ENCODE measurements around the gene CELF4. TPM values are rescaled to one million over a fixed set of nuclear protein-coding genes. Genes with fewer than 3 reads are reported as not detected.

CELF4 gene
- total and polyA plus RNA-seq, 2 of the 4 experiments (the other 2 are of a cell fraction): not detected

DNA sequence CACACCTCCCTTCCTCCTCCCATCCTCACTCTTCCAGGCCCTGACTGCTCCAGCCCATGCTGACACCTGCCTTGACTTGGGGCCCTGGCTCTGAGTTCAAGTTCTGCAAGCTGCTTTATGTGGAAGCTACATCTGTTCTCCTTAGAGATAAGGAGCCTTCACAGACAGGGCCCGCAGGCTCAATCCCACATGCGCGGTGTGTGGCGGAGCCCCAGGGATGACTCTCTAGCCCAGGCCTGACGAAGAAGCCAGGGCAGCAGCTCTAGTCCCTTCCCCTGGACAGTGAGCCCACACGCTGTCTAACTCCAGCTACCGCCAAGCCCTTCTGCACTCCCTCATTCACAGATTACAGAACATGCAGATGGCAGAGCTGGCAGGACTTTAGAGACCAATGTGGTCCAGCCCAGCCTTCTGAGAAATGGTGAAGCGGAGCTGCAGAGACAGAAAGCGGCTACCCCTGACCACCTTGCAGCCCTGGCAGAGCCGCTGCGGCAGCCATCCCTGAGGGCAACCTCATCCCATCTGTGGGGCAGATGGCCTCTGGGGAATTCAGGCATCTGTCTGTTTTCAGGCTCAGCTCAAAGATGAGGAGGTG is 304.3 kb downstream of the CELF4 start:
- Histone ChIP-seq H3K36me3 (ENCODE audit: control insufficient read depth, insufficient read depth, low read length) (no peaks in the 10 kb centered on the region), H2AFZ (replicated peaks; ENCODE audit: low read length, poor library complexity) (no peak overlapping the region), H3K23ac (ENCODE audit: low read depth, low read length) (no peak overlapping the region), H2BK20ac (ENCODE audit: low read depth, low read length) (no peak overlapping the region), H2BK15ac (ENCODE audit: low read depth, low read length) (no peak overlapping the region), H3K4ac (ENCODE audit: low read depth, low read length) (no peak overlapping the region), H3K9me3 (ENCODE audit: control insufficient read depth, insufficient read depth, low read length) (no peaks in the 10 kb centered on the region), H3K27me3 (ENCODE audit: control insufficient read depth, insufficient read depth, low read length) (peaks cover 12% of the 10 kb centered on the region), H2AK5ac (ENCODE audit: low read depth, low read length) (no peak overlapping the region), H3K56ac (ENCODE audit: extremely low read depth, insufficient read depth, low read length) (no peak overlapping the region), H3K4me2 (ENCODE audit: low read depth, low read length) (no peak overlapping the region), H3K4me3 (ENCODE audit: insufficient read depth, low read depth, low read length) (no peak overlapping the region), H3K18ac (ENCODE audit: low read depth, low read length) (no peak overlapping the region), H3K4me1 (ENCODE audit: control insufficient read depth, insufficient read depth, low read length) (no peaks in the 10 kb centered on the region), H3K9me1 (ENCODE audit: insufficient read depth, low read length) (peaks cover 3% of the 10 kb centered on the region; the same call in 1 of the 2 replicates), H3K9ac (ENCODE audit: low read depth, low read length) (no peak overlapping the region), H2BK5ac (ENCODE audit: low read depth, low read length, poor library complexity, severe bottlenecking) (no peak overlapping the region), H4K91ac (ENCODE audit: insufficient read depth, low read depth, low read length) (no peak overlapping the region), H2AK9ac (replicated peaks; ENCODE audit: low read depth, low read length, poor library complexity) (no peak overlapping the region), H3K79me1 (ENCODE audit: low read depth in 1 of 2, low read length in 2 of 2) (no peaks in the 10 kb centered on the region), H4K20me1 (ENCODE audit: insufficient read depth, low read length) (no peaks in the 10 kb centered on the region), H3K14ac (replicated peaks; ENCODE audit: low read depth, low read length) (no peak overlapping the region), H3K27ac (ENCODE audit: insufficient read depth, low read length) (no peak overlapping the region), H4K5ac (ENCODE audit: low read depth, low read length) (no peak overlapping the region), H4K8ac (ENCODE audit: low read depth in 2 of 2, low read length in 2 of 2) (no peak overlapping the region), H2BK120ac (ENCODE audit: low read depth, low read length) (no peak overlapping the region)
- no TSS peak for BruUV-seq (replicated peaks)
- DNase-seq (no peak), ATAC-seq (ENCODE audit: low read depth) (no peak)
- 80% methylated on average over 4 of the region's 11 CpGs; no CpG with 5 or more reads in 1 of the 2 experiments for WGBS, 2 experiments (ENCODE audit: extremely low coverage in 2 of 2, insufficient read length in 1 of 2)
- TF ChIP-seq SMC3 (IDR thresholded peaks at IDR 0.05; ENCODE audit: low read depth, low read length) (no peak), BHLHE40 (IDR thresholded peaks at IDR 0.05; ENCODE audit: low read depth, low read length) (no peak), CHD1 (IDR thresholded peaks at IDR 0.05; ENCODE audit: low read depth, low read length) (no peak), RFX5 (IDR thresholded peaks at IDR 0.05; ENCODE audit: low read depth, low read length) (no peak), MXI1 (IDR thresholded peaks at IDR 0.05; ENCODE audit: borderline replicate concordance, low read depth, low read length) (no peak), RAD21 (IDR thresholded peaks at IDR 0.05; ENCODE audit: low read length) (no peak), CTCF (conservative IDR thresholded peaks at IDR 0.05; ENCODE audit: low read depth, low read length) (no peak), MAFK (IDR thresholded peaks at IDR 0.05; ENCODE audit: low read depth, low read length) (no peak), ELK1 (IDR thresholded peaks at IDR 0.05; ENCODE audit: borderline replicate concordance, low read depth, low read length) (no peak), USF2 (IDR thresholded peaks at IDR 0.05; ENCODE audit: low read depth, low read length) (no peak), FOS (IDR thresholded peaks at IDR 0.05; ENCODE audit: low read depth, low read length) (no peak), CEBPB (IDR thresholded peaks at IDR 0.05; ENCODE audit: low read depth, low read length) (no peak), MAZ (IDR thresholded peaks at IDR 0.05; ENCODE audit: borderline replicate concordance, low read depth, low read length) (no peak), NFE2L2 (IDR thresholded peaks at IDR 0.05; ENCODE audit: low read depth, low read length) (no peak), POLR2A (IDR thresholded peaks at IDR 0.05; ENCODE audit: low read depth, low read length) (no peak), RCOR1 (IDR thresholded peaks at IDR 0.05; ENCODE audit: insufficient replicate concordance, low read length) (no peak)
- ChIA-PET CTCF (no interaction called here), POLR2A (ENCODE audit: unreplicated experiment) (no interaction called here)
- intact Hi-C loops (cut with micrococcal nuclease): no loop called here
- dilution Hi-C loops (cut with HindIII; ENCODE audit: low sequenced_read_pairs, unreplicated experiment): no loop called here
- in situ Hi-C loops (cut with MboI; ENCODE audit: low sequenced_read_pairs): no loop called here
